Sigmoid colon (tissue), 4 donors: Measurements from ENCODE around the gene DLGAP3.

ENCODE experiments used
- EP300 ChIP-seq, 4 donors: sonication (generic); formaldehyde crosslinking; IDR thresholded peaks; one replicate each; pipeline ENCODE4 v1.6.1; 2017; ENCODE audit warnings: antibody characterized with exemption in 4 of 4
- POLR2A ChIP-seq, 2 donors: fragments of 450-650 bp; IDR thresholded peaks; one replicate each; pipeline ENCODE4 v1.6.1; 2016; ENCODE audit warnings: antibody characterized with exemption in 2 of 2, mild to moderate bottlenecking in 2 of 2, moderate library complexity in 2 of 2
- POLR2AphosphoS5 ChIP-seq, 4 donors: sonication (generic); formaldehyde crosslinking; IDR thresholded peaks; one replicate each; pipeline ENCODE4 v1.6.1; 2017; ENCODE audit warnings: antibody characterized with exemption in 4 of 4
- TF ChIP-seq, protein P1 (sequence below), 4 experiments: fragments of 450-650 bp in 3 of 4; fragments of 200-600 bp in 1 of 4; IDR thresholded peaks; one replicate each; pipeline ENCODE4 v1.5.1; 2016 to 2019; ENCODE audit warnings: antibody characterized with exemption in 4 of 4, mild to moderate bottlenecking in 3 of 4, moderate library complexity in 2 of 4

GRCh38 chr1:34831721-34832246 lies 97.7 kb downstream of the DLGAP3 start:
- TF ChIP-seq POLR2AphosphoS5 (IDR thresholded peaks at IDR 0.05) (no peak), POLR2A (IDR thresholded peaks at IDR 0.05) (no peak), EP300 (IDR thresholded peaks at IDR 0.05) (no peak)
- TF ChIP-seq, protein P1, sequence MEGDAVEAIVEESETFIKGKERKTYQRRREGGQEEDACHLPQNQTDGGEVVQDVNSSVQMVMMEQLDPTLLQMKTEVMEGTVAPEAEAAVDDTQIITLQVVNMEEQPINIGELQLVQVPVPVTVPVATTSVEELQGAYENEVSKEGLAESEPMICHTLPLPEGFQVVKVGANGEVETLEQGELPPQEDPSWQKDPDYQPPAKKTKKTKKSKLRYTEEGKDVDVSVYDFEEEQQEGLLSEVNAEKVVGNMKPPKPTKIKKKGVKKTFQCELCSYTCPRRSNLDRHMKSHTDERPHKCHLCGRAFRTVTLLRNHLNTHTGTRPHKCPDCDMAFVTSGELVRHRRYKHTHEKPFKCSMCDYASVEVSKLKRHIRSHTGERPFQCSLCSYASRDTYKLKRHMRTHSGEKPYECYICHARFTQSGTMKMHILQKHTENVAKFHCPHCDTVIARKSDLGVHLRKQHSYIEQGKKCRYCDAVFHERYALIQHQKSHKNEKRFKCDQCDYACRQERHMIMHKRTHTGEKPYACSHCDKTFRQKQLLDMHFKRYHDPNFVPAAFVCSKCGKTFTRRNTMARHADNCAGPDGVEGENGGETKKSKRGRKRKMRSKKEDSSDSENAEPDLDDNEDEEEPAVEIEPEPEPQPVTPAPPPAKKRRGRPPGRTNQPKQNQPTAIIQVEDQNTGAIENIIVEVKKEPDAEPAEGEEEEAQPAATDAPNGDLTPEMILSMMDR (IDR thresholded peaks at IDR 0.05) = no peak
